ENCODE results near the gene CES2. TPM values are rescaled to one million over a fixed set of nuclear protein-coding genes. Genes with fewer than 3 reads are reported as not detected.
"Not testable (repeated sequence)": the region's sequence is repeated elsewhere in the genome, so short reads cannot be mapped to it uniquely, and the experiment has no call there.

The CES2 gene
- total RNA-seq, 1 experiment from 2014 or later = 25.2 TPM

DNA sequence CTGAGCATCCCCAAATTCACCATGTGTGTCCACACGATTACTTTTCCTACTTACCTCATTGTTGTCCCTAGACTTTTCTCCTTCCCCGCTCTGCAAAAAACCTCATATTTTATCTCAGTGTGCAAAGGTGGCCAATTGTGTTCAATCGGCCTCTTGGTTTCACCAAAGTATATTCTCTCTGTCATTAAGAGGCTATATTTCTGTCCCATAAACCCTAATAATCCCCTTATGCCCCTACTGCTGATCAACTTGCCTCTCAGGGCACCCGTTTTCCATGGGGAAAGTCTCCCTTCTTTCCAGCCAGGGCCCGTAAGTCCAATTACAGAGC is 11.6 kb downstream of the CES2 start:
- Histone ChIP-seq H3K9me3 (replicated peaks) (no peaks in the 10 kb centered on the region; the same call in 1 of the 2 replicates), H3K4me1 (no peaks in the 10 kb centered on the region)
- DNase-seq = no peak

DNA sequence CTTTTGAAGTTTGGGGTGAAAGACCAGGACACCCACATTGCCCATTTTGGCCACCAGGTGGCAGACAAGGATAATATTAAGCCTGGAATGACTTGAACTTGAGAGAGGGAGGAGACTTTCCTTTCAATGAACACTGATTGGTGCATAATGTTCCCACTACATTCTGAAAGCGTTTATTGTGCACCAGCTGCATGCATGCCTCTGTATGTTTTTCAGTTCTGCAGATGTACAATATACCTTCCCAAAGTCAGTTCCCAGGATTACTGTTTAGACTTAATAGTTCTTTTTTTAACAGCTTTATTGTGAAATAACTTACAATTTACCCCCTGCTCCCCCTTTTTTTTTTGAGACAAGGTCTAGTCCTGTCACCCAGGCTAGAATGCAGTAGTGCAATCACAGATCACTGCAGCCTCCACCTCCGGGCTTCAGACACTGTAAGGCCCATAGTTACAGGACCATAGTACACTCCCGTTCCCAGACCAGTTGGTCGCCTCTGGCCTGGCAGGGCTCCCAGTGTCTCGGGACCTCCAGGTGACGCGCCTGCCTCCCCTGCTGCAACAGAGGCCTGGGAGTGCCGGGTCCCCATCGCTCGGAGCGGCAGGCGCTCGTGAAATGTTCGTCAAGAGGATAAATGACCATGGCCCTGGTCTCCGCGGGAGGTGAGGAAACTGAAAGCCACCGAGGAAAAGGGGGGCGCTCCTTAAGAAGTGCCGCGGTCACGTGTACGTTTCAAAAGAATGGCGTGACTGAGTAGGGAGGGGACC is 12.2 kb downstream of the CES2 start:
- Histone ChIP-seq H3K4me1 (no peaks in the 10 kb centered on the region), H3K4me3 (no peak overlapping the region), H3K27me3 (no peaks in the 10 kb centered on the region), H3K27ac (no peak overlapping the region), H3K9me3 (replicated peaks) (no peaks in the 10 kb centered on the region; the same call in 1 of the 2 replicates), H3K36me3 (peaks cover 3% of the 10 kb centered on the region; the same call in 1 of the 2 replicates)
- peak; percentile 81 to 96 for DNase-seq

More for the DNA sequence above, 11.6 kb downstream of the CES2 start:
- Histone ChIP-seq H3K27ac (no peak overlapping the region), H3K27me3 (no peaks in the 10 kb centered on the region), H3K36me3 (peaks cover 3% of the 10 kb centered on the region; the same call in 1 of the 2 replicates), H3K4me3 (no peak overlapping the region)

DNA sequence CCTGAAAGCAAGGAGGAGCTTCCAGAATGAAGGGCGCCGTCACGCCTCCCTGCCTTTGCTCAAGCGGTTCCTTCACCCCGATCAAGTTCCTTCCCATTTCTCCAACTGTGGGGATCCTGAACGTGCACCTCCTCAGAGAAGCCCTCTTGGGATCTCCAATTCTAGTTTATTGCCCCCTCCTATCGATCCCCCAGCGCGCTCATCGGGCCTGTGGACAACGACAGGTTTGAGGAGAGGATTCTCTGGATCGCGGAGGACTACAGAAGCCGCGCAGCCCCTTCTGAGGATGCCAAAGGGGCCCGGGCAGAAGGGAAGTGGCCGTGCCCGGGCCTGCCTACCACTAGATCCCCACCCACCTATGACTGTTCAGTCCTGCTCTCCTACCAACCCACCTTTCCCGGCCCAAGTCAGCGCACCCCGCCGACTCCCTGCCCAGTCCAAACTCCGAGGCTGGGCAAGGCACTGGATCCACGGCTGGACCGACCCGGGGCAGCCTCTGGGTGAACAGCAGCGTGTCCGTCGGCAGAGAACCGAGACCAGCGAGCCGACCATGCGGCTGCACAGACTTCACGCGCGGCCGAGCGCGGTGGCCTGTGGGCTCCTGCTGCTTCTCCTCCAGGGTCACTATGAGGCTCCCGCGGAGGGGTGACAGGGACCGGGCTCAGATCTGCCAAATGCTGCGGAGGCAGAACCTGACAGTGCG is 13.0 kb downstream of the CES2 start:
- H3K4me3 ChIP-seq = no peak overlapping the region
- no peak for DNase-seq

DNA sequence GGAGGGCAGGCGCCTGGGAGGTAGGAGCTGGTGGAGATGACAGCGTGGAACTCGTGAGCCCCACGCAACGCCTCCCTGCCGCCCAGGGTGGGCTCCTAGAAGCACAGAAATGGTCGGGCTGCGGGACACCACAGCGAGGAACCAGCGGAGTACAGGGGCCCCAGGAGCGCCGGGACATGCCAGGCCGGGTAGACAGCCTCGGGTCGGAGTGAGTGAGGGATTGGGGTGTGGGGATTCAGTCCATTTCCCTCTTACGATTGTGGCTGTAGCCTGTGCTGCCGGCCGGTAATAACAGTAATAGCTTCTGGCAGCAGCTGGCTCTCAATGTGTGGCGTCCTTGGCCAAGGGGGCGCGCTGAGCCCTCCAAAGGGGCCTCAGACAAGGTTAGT is 13.5 kb downstream of the CES2 start:
- no peak overlapping the region for H3K4me3 ChIP-seq
- no peak for DNase-seq

More for the DNA sequence above, 13.0 kb downstream of the CES2 start:
- Histone ChIP-seq H3K9me3 (replicated peaks) (no peaks in the 10 kb centered on the region; the same call in 1 of the 2 replicates), H3K36me3 (no peaks in the 10 kb centered on the region), H3K4me1 (no peaks in the 10 kb centered on the region), H3K27me3 (no peaks in the 10 kb centered on the region), H3K27ac (no peak overlapping the region)

DNA sequence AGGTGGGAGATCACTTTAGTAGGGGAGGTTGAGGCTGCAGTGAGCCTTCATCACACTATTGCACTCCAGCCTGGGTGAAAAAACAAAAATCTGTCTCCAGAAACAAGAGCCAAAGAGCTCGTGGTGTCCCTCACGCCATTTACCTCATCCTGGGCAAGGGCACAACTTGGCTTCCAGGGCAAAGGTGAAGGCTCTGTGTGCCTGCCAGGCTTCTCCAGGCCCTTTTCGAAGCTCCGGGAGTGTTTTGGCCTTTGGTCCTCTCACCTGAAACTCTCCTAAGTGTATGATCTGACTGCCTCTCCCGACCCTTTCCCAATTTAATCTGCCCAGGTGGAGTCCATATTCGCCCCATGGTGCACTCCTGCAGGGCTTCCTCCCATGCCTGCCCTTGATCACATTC is 14.2 kb downstream of the CES2 start:
- Histone ChIP-seq H3K27me3 (no peaks in the 10 kb centered on the region), H3K4me3 (no peak overlapping the region), H3K36me3 (no peaks in the 10 kb centered on the region), H3K9me3 (replicated peaks) (no peaks in the 10 kb centered on the region; the same call in 1 of the 2 replicates), H3K27ac (no peak overlapping the region), H3K4me1 (0 out of 2 replicates have a peak, but pooled peaks cover 3% of the 10 kb centered on the region)
- no peak for DNase-seq

More for the DNA sequence above, 13.5 kb downstream of the CES2 start:
- no peak overlapping the region for H3K27ac ChIP-seq
- no peaks in the 10 kb centered on the region for H3K36me3 ChIP-seq
- no peaks in the 10 kb centered on the region for H3K27me3 ChIP-seq
- 0 out of 2 replicates have a peak, but pooled peaks cover 3% of the 10 kb centered on the region for H3K4me1 ChIP-seq
- no peaks in the 10 kb centered on the region; the same call in 1 of the 2 replicates for H3K9me3 ChIP-seq (replicated peaks)

DNA sequence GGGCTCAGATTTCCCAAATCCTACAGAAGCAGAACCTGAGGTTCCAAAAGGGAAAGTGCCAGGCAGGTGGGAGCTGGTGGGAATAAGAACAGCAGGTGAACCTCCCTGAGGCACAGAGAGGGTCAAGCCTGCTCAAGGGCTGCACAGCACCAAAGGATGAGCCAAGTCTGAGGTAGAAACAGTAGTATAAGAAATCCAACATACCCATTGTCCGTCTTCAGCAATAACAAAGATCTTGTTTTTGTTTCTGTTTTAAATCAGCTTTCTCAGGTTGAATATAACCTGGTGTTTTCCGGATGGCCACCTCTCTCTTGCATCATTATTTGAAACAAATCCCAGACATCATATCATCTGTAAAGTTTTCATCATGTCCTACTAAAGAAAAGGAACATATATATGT is 15.1 kb downstream of the CES2 start:
- H3K4me3 ChIP-seq = no peak overlapping the region

DNA sequence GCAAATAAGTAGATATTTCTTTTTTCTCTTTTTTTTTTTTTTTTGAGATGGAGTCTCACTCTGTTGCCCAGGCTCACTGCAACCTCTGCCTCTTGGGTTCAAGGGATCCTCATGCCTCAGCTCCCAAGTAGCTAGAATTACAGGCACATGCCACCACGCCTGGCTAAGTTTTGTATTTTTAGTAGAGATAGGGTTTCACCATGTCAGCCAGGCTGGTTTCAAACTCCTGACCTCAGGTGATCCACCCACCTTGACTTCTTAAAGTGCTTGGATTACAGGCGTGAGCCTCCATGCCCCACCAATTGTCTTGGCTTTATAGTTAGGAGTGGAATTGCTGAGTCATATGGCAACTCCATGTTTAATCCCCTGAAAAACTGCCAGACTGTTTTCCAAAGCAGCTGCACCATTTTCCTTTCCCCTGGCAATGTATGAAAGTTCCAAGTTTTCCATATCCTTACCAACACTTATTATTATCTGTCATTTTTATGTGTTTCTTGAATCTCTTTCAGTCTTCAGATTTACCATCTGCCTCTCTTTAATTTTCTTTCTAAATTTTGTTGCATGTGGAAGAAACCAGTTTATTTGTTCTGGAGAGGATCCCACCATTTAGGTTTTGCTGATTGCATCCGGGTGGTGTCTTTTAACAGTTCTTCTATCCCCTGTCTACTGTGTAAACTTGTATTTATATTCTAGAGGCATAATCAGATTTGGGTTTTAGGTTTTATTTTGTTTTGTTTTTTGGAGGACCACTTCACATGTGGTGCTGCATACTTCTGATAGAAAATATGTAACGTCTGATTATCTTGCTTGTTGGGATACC is 15.9 kb downstream of the CES2 start:
- no peaks in the 10 kb centered on the region for H3K27me3 ChIP-seq
- H3K4me1 ChIP-seq = 0 out of 2 replicates have a peak, but pooled peaks cover 3% of the 10 kb centered on the region
- no peaks in the 10 kb centered on the region for H3K36me3 ChIP-seq
- no peak overlapping the region for H3K27ac ChIP-seq
- H3K4me3 ChIP-seq = no peak overlapping the region
- no peak for DNase-seq
- no peaks in the 10 kb centered on the region; the same call in 1 of the 2 replicates for H3K9me3 ChIP-seq (replicated peaks)

More for the DNA sequence above, 15.1 kb downstream of the CES2 start:
- Histone ChIP-seq H3K9me3 (replicated peaks) (no peaks in the 10 kb centered on the region; the same call in 1 of the 2 replicates), H3K36me3 (no peaks in the 10 kb centered on the region), H3K27me3 (no peaks in the 10 kb centered on the region), H3K4me1 (0 out of 2 replicates have a peak, but pooled peaks cover 3% of the 10 kb centered on the region), H3K27ac (no peak overlapping the region)
- DNase-seq = no peak

DNA sequence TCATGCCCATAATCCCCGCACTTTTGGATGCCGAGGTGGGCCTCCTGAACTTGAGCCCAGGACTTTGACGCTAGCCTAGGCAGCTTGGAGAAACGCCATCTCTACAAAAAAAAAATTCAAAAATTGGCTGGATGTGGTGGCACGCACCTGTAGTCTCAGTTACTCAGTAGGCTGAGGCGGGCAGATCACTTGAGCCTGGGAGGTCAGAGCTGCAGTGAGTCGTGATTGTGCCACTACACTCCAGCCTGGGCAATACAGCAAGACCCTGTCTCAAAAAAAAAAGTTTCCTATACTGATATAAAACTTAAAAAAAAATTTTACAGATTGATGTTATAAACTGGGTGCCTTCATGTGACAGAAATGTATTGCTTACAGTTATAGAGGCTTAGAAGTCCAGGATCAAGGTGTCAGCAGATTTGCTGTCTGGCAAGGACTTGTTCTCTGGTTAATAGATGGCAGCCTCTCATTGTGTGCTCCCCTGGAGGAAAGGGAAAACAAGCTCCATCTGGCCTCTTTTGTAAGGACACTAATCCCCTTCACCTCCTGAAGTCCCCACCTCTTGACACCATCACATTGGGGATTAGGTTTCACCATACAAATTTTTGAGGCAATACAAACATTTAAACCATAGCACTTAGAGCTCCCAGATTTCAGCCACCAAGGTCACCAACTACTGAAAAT is 17.3 kb downstream of the CES2 start:
- Histone ChIP-seq H3K36me3 (no peaks in the 10 kb centered on the region), H3K27ac (no peak overlapping the region), H3K4me1 (0 out of 2 replicates have a peak, but pooled peaks cover 3% of the 10 kb centered on the region), H3K27me3 (0 out of 2 replicates have a peak, but pooled peaks cover 4% of the 10 kb centered on the region), H3K4me3 (no peak overlapping the region), H3K9me3 (replicated peaks) (no peaks in the 10 kb centered on the region; the same call in 1 of the 2 replicates)
- no peak for DNase-seq

DNA sequence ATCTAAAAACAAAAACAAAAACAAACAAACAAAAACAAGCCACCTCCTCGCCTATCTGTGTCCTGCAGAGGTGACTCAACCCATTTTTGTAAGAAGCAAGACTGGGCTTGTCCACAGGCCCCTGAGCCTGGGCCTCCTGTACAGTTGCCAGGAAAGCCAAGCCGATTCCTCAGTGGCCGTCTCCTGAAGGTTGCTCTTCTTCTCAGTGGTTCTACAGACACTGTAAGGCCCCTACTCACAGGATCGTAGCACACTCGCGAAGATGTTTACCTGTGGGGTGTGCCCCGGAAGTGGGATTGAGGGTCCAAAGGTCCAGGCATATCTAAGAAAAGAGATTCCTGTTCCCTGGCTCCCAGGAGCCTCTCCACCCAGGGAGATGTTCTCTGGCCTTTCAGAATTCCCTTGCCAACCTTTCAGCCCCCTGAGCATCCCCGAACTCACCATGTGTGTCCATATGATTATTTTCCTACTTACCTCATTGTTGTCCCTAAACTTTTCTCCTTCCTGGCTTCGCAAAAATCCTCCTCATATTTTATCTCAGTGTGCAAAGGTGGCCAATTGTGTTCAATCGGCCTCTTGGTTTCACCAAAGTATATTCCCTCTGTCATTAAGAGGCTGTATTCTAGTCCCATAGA is 18.3 kb downstream of the CES2 start:
- Histone ChIP-seq H3K27ac (no peak overlapping the region), H3K9me3 (replicated peaks) (no peaks in the 10 kb centered on the region; the same call in 1 of the 2 replicates), H3K4me3 (no peak overlapping the region), H3K4me1 (0 out of 2 replicates have a peak, but pooled peaks cover 3% of the 10 kb centered on the region), H3K36me3 (no peaks in the 10 kb centered on the region), H3K27me3 (0 out of 2 replicates have a peak, but pooled peaks cover 4% of the 10 kb centered on the region)
- no peak for DNase-seq

DNA sequence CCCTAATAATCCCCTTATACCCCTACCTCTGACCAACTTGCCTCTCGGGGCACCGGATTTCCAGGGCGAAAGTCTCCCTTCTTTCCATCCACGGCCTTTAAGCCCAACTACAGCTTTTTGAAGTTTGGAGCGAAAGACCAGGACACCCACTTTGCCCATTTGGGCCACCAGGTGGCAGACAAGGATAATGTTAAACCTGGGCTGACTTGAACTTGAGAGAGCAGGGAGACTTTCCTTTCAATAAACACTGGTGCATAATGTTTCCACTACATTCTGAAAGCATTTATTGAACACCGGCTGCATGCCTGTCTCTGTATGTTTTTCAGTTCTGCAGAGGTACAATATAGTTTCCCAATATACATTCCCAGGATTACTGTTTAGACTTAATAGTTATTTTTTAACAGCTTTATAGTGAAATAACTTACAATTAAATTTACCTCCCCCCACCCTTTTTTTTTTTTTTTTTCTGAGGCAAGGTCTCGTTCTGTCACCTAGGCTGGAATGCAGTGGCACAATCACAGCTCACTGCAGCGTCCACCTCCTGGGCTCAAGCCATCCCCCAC is 18.9 kb downstream of the CES2 start:
- Histone ChIP-seq H3K36me3 (no peaks in the 10 kb centered on the region), H3K4me1 (0 out of 2 replicates have a peak, but pooled peaks cover 3% of the 10 kb centered on the region), H3K27ac (no peak overlapping the region), H3K9me3 (replicated peaks) (no peaks in the 10 kb centered on the region; the same call in 1 of the 2 replicates), H3K27me3 (0 out of 2 replicates have a peak, but pooled peaks cover 4% of the 10 kb centered on the region), H3K4me3 (no peak overlapping the region)
- DNase-seq = peak; percentile 72 to 92

DNA sequence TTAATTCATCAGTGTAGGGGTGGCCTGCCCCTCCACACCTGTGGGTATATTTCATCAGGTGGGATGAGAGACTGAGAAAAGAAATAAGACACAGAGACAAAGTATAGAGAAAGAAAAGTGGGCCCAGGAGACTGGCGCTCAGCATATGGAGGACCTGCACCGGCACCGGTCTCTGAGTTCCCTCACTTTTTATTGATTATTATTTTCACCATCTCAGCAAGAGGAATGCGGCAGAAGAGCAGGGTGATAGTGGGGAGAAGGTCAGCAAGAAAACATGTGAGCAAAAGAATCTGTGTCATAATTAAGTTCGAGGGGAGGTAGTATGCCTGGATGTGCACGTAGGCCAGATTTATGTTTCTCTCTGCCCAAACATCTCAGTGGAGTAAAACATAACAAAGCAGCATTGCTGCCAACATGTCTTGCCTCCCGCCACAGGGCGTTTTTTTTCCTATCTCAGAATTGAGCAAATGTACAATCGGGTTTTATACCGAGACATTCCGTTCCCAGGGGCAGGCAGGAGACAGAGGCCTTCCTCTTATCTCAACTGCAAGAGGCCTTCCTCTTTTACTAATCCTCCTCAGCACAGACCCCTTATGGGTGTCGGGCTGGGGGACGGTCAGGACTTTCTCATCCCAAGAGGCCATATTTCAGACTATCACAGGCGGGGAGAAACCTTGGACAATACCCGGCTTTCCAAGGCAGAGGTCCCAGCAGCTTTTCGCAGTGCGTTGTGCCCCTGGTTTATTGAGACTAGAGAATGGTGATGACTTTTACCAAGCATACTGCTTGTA is 20.2 kb downstream of the CES2 start:
- not testable (repeated sequence) for H3K36me3 ChIP-seq; H3K4me3 ChIP-seq; DNase-seq; H3K4me1 ChIP-seq; H3K9me3 ChIP-seq (replicated peaks); H3K27ac ChIP-seq; H3K27me3 ChIP-seq

DNA sequence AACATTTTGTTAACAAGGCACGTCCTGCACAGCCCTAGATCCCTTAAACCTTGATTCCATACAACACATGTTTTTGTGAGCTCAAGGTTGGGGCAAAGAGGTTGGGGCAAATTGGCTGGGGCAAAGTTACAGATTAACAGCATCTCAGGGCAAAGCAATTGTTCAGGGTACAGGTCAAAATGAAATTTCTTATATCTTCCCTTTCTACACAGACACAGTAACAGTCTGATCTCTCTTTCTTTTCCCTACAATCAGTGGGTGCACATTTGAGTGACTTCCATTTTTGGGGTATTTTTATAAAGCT is 20.8 kb downstream of the CES2 start:
- H3K4me1 ChIP-seq; H3K27me3 ChIP-seq; H3K4me3 ChIP-seq; DNase-seq; H3K9me3 ChIP-seq (replicated peaks); H3K27ac ChIP-seq; H3K36me3 ChIP-seq: not testable (repeated sequence)

Data from SJCRH30 (cell line).